NCI-H2196 treated with DMSO at 0.1 percent for 48 hours (cell line): ENCODE results near the gene TUBA4A.
"Not testable (repeated sequence)": the region's sequence is repeated elsewhere in the genome, so short reads cannot be mapped to it uniquely, and the experiment has no call there.

Experiments
- DNase-seq: peaks from one replicate; lab custom pipeline; 2025; ENCODE audit not compliant: unreplicated experiment; lab: John Stamatoyannopoulos, UW

Gene TUBA4A

DNA sequence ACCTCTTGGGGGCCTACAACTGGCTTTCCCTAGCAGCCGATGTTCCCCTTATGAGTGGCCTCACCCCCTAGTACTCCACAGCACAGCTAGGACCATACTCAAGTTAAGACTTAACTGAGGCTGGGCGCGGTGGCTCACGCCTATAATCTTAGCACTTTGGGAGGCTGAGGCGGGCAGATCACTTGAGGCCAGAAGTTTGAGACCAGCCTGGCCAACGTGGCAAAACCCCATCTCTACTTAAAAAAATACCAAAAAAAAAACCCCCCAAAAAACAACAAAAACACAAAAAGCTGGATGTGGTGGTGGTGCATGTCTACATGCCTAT lies 33.4 kb upstream of the TUBA4A start:
- DNase-seq = not testable (repeated sequence)

DNA sequence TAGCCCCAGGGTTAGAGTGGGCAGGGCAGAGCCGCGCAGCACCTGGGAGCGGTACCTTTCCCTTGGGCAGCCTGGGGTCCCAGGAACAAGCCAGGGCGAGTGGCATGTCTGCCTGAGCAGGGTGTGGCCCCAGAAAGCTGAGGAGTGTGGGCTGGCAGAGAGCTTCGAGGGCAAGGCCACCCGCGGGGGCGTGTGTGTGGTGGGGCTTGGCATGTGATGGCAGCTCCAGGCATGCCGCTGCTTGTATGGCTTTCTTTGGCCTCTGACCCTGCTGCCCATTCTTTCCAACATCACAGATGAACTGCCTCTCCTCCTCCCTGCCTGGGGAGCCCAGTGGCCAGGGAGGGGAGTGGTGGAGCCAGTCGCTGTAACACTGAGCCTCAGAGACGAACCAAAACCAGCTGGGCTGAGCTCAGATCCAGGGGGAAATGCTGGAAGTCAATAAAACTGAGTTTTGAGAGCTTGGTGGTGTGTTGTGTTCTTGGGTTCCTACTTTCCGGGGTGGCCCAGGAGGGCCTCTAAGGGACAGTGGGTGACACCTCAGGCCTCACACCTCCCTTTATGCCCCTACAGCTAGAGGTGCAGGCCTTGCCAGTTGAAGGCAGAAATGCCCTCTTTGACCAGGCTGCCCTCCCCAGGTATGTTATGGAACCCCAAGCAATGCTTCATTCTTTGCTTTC lies 32.9 kb upstream of the TUBA4A start:
- DNase-seq = no peak

DNA sequence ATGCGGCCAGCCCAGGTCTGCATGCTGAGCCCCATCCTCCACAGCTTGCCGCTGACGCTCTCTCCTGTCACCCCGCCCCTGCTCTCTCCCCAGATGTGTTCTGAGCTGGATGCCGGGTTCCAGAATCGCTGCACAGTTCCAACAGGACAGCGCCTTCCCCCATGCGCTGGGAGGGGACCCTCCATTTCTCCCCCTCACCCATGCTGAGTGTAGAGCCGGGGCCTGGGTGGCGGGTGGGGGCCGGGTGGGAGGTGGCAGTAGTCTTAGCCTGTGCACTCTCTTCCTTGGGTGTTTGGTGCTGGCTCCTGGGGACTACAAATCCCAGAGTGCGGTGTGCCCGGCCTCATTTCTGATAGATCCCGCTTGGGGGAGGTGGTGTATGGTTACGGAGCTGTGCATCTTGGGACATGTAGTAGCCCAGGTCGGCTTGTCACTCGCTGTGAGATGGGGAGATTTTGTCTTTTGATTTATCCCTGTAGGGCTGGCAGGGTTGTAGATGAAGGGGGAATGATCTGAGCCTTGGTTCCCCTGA lies 32.2 kb upstream of the TUBA4A start:
- no peak for DNase-seq

DNA sequence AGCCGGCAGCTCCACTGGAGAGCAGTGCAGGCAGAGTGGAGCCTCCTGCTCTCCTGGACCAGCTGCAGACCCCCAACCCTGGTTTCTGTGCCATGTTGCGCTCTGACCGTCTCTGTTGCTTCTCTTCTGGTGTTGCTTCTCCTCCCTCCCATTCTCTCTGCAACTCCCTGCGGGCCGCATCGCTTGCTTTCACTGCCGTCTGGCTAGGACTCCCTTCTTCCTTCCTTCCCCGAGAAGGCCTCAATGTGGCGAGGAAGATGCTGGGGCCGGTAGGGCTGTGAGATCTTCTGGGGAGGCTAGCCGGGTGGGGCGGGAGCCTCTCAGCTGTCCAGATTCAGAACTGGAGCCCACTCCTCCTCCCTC lies 31.6 kb upstream of the TUBA4A start:
- DNase-seq = no peak

DNA sequence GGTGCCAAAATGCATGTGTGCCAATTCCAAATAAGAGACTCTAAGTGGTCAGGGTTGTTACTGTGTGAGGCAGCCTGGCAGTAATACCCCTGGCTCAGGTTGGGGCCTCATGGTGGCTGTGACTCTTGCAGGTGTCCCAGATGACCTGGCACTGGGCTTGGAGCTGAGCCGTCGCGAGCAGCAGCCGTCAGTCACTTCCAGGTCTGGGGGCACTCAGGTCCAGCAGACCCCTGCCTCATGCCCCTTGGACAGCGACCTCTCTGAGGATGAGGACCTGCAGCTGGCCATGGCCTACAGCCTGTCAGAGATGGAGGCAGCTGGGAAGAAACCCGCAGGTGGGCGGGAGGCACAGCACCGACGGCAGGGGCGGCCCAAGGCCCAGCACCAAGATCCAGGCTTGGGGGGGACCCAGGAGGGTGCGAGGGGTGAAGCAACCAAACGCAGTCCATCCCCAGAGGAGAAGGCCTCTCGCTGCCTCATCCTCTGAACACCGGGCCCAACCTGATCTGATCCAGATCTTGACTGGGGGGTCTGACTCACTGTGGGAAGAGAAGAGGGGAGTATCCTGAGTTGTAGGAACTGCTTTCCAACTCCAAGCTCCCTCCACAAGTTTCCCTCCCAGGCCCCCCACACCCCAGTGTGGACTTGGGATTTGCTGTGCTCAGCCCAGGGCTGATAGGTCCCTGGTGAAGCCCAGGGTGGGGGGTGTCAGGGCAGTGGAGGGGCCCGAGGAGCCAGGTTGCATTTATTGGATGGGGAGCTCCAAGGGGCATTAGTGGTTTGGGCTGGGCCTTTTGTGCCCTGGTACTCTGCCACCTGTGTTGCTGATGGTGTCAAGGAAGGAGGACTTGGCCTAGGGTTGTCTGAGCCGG lies 31.0 kb upstream of the TUBA4A start:
- DNase-seq = no peak

DNA sequence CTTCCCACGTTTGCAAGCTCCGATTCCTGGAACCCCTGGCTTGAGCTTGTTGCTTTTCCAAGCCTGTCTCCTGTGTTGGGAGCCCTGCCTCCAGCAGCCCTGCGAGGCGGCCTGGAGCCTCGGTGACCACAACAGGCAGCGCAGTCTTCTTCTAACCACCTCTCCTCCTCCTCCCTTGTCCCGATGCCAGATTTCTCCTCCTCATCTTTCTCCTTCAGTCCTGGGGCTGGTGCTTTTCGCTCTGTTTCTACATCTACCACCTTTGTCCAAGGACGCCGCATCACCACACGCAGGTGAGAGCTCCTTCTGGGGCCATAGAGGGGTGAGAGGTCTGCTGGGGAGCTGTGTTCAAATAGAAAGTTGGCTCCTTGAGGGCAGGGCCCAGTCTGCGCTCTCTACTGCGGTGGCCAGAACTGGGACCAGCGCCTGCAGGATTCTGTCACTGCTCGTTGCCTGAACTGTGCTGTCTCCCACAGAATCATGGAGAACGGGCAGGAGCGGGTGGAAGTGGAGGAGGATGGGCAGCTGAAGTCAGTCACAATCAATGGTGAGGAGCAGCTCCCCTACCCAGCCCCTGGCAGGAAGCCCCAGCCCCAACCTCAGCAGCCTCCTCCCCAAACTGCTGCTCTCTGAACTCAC lies 29.3 kb upstream of the TUBA4A start:
- DNase-seq = no peak

DNA sequence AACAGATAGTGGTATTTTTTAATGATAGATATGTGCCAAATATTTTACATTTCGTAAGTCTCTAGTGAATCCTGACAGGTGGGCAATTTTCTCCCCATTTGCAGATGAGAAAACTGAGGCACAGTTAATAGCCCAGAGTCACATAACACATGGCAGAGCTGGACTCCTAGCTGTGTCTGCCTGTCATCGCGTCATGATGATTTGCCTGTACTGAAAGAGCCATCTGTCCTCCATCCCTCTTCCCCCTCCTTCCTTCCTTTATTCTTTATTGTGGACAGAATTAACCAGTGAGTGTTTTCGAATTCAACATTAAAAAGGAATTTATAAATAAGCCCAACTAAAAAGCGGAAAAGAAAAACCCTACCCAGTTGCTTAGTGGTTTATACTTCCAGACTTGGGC lies 28.7 kb upstream of the TUBA4A start:
- DNase-seq = no peak

DNA sequence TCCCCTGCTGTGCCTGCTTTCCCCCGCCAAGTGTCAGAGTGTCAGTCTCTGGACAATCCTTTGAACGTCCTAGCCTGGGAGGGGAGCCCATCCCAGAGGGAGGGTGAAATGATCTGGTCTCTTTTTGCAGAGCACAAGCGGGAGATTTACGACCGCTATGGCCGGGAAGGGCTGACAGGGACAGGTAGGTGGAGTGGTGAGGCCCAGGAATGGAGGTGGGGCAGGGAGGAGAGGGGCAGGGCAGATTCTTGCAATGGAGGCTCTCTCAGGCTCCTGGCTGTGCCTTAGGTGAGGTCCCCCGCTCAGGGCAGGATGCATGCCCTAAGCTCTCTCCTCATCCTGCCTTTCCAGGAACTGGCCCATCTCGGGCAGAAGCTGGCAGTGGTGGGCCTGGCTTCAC lies 27.9 kb upstream of the TUBA4A start:
- no peak for DNase-seq

DNA sequence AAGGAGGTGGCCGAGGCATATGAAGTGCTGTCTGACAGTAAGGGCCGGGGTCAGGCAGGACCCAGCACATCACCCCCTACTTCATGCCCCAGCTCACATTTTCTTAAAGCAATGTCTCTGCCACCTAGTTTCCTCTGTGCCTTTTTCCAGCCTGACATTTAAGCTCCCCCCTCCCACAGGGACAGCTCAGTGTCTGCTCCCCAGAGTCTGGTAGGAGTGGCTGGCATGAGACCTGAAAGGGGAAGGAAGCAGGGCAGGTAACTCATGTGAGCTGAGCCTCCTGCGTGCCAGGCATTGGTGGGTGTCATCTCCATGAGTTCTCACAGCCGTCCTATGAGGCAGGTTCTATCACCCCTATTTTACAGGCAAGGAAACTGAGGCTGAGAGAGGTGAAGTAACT lies 26.9 kb upstream of the TUBA4A start:
- DNase-seq = no peak

DNA sequence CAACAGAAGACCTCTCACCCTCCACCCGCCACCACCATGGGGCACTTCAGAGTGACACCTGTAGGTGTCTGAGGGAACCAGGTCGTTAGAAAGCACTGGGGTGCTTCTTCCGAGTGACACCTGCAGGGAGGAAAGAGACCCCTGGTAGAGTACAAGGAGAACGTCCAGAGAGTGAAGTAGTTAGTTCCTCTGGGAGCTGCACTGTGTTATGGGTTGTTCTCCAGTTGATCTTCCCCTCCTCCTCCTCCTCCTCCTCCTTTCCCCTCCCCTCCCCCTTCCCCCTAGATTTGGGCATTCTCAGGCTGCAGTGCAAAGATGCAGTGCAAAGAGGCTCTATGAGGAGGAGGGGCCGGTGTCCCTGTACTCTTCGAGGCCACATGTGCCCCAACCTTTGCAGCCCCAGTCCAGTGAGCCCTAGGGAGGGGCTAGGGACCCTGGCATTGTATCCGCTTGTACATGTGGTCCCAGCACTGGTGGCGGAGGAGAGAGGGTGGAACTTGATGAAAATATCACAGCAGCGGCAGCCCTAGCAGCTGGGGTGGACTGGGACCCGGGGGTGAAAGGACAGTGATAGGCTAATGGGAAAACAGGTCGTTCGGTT lies 26.3 kb upstream of the TUBA4A start:
- no peak for DNase-seq

DNA sequence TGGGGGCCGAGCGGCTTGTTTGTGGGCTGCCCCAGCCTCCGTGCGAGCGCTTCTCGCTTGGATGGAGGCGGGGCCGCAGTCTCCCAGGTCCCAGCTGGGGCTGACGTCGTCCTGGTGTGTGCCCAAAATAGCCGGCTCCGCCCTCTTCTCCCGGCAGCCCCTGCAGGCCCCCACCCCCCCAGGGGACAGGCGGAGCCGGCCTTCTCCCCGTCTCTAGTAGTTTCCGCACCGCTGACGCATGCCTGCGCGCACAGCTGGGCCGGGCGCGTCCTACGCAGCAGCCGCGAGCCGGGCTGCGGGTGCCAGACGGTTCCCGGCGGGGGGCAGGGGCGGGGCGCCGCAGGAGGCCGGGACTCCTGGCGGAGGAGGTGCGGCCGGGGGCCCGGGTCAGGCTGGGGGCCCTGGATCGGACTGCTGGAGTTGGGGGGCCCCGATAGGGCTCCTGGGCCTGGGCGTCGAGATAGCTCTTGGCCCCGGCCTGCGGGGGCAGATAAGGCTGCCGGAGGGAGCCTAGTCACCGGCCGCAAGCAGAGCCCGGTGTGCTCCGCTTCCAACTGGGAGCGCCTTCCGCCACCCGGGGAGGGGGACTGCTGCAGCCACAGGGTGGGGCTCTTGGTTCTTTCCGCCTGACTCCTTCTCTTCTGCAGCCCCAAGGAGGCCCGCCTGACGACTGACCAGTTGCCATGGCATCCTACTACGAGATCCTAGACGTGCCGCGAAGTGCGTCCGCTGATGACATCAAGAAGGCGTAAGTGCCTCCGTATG lies 25.6 kb upstream of the TUBA4A start, which contains the start of gene DNAJB2:
Gene DNAJB2, plus strand, starts transcription at position 216 of the 765 bp plus-strand sequence. Its CDS starts 468 bp downstream, at position 684.
- peak; percentile 96 for DNase-seq

DNA sequence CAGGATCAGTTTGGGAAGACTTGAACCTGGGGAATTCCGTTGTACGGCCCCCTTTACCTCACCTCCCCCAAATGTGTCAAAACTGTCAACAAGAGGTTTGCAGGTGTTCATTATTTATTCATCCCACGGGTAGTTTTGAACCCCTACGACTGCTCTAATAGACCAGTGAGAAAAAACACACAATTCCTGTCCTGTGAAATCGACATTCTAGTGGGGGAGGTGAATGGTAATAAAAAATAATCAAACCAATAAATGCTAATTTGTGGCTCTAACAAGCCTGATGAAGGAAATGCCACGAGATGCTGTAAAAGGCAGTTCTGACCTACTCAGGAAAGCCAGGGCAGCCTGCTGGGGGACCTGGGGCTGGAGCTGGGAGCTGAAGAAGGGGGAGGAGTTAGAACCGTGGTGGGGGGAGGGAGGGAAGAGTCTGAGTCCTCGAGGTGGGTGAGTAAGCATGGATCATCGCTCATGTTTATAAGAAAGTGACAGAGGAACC lies 25.0 kb upstream of the TUBA4A start:
- no peak for DNase-seq

DNA sequence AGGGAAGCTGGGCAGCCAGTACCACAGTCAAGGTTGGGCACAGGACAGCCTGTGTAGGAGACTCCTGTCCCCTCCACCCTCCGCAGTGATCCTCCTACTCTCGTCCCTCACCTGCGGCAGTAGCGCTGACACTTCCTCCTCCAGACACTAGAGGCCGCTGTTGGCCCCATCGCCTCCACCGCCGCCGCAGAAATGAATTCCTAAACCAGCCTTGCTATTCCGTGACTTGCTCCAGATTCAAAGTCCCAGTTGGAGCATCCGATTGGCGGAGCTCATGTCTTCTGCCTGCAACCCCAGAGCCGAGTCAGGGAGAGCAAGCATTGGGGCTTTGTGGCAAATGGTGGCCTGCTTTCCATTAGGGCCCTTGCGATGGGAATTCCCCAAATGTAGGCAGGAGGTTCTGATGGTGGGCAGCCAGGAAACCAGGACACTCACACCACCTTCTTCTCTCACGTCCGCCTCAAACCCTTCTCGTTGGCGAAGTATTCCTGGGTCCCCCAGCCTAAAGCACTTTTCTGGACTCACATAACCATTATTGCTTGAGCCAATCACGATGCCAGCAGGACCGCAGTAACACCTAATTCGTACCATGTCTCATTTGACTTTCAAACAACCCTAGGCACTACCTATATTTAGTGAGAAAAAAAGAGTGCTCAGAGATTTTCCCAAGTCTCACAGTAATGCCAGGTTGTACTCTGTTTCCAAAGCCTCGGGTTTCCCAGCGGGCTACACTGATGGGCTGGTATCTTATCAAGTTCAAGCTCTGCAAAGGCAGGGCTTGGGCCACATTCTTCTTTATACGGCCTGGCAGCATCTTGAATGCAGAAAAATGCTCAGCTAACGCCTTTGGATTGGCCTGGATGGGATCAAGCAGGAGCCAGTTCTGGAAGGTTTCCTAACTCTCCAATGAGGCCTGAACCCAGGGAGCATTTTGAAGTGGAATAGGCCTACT lies 24.3 kb upstream of the TUBA4A start:
- DNase-seq = peak; percentile 86

DNA sequence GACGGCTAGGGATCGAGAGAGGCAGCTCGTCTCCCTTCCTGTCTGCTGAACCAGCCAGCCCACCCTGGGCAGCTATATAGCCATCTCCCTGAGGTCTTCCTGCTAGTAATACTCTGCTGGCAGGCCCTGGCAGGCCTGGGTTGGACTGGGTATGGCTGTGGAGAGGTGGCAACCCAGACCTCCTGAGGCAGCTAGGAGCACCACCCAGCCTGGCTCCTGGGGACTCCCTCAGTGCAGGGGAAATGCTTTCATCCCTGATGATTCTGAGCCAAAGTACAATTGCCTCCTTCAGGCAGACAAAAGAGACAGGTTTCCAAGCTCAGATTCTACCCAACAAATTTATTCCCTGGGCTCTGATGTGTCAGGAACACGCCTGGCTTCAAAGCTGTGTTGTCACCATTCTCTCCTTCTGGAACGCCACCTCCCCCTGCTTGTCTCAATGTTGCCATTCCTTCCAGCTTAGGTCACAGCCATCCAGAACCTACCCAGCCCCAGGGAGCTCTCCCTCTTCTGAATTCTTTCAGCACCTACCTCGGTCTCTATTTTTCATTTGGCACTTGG lies 20.7 kb upstream of the TUBA4A start:
- no peak for DNase-seq

DNA sequence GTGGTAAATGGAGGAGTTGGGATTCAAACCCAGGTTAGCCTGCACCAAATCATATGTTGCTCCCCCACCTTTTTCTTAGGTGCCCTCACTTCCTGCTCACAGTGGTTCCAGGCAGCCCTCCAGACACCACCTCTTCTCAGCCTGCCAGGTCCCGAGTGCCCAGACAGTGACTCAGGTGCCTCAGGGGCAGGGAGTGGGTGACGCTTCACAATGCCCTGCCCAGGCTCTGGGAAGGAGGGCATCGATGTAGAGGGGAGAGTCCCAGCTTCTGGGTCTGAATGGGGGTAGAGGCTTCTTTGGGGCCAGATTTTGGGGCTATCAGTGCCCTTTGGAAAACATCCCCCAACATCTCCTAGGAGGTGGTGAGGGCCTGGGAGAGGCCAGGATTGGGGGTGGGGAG lies 20.2 kb upstream of the TUBA4A start:
- DNase-seq = no peak

DNA sequence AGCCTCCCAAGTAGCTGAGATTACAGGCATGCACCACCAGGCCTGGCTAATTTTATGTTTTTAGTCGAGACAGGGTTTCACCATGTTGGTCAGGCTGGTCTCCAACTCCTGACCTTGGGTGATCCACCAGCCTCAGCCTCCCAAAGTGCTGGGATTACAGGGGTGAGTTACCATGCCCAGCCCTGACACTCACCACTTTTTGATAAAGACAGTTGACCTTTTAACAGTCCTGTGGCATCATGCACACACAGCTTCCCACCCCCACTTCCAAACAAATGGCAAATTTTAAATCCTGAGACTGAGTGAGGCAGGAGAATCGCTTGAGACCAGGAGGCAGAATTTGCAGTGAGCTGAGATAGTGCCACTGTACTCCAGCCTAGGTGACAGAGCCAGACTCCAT lies 19.3 kb upstream of the TUBA4A start:
- DNase-seq = no peak

DNA sequence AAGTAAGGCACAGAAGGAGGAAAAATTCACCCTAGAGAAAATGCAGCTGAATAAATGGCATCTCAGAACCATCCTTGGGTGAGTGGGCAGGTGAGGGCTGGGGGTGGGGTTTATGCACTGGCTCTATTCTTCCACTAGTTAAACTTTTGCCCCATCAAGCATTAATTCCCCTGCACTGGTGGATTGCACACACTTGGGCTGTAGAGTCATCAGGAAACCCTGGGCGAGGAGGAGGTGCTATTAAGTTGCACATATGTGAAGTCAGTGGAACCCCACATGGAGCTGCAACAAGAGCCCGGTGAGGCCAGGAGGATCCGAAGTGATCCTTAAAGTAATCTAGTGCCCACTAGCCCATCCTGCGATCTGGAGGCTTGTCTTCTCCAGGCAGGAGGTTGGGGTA lies 18.6 kb upstream of the TUBA4A start:
- no peak for DNase-seq

DNA sequence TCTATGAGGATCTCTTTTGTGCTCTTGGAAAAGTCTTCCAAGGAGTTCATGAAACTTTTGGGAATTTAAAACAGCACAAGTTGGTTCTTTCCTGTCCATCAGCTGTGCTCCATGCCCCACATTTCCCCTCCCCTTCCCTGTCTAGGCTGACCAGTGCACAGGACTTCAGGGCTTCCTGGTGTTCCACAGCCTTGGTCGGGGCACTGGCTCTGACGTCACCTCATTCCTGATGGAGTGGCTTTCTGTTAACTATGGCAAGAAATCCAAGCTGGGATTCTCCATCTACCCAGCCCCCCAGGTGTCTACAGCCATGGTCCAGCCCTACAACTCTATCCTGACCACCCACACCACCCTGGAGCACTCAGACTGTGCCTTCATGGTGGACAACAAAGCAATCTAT lies 17.3 kb upstream of the TUBA4A start:
- DNase-seq = no peak

DNA sequence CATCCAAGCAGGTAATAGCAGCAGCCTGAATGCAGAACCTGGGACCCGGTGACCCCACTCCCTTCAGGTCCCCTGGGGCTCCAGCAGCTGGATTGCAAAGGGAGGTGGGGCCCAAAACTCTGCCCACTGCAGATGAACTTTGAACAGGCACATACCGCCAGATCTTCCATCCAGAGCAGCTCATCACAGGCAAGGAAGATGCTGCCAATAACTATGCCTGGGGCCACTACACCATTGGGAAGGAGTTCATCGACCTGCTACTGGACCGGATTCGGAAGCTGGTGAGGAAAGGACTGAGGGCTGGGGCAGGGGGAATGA lies 16.3 kb upstream of the TUBA4A start:
- no peak for DNase-seq
